Keratinocyte (primary cell): Measurements from ENCODE around the gene BNIP3. TPM values are rescaled to one million over a fixed set of nuclear protein-coding genes. Genes with fewer than 3 reads are reported as not detected.

Experiments
- DNase-seq: peaks from one replicate; pipeline ENCODE4 v3.0.0-alpha.2; 2011; ENCODE audit warnings: low read depth, missing footprints, low spot score
- FAIRE-seq: peaks from 2 replicates; lab custom pipeline; 2011; peaks lifted over from hg19 to GRCh38; lab: Jason Lieb, UNC
- H2AFZ ChIP-seq: 2 replicates; pipeline ENCODE4 v1.6.0; 2012; ENCODE audit warnings: low read length, control low read depth, inconsistent platforms; ENCODE audit not compliant: control insufficient read depth
- H3K27ac ChIP-seq: 2 replicates; pipeline ENCODE4 v1.5.1; 2011; ENCODE audit warnings: low read length; ENCODE audit not compliant: control insufficient read depth, insufficient read depth
- H3K27me3 ChIP-seq: 3 replicates; pipeline ENCODE4 v1.6.0; 2011; ENCODE audit warnings: low read length; ENCODE audit not compliant: control insufficient read depth, insufficient read depth; ENCODE audit errors: extremely low read depth
- H3K36me3 ChIP-seq, 2 experiments: 2 replicates in 1 of 2; 3 replicates in 1 of 2; pipeline ENCODE4 v1.5.1; 2011; ENCODE audit warnings: low read length in 2 of 2, mild to moderate bottlenecking in 1 of 2; ENCODE audit not compliant: control insufficient read depth in 2 of 2, insufficient read depth in 2 of 2; ENCODE audit errors: extremely low read depth in 1 of 2
- H3K4me1 ChIP-seq: 3 replicates; pipeline ENCODE4 v1.5.1; 2011; ENCODE audit warnings: low read length; ENCODE audit not compliant: control insufficient read depth, insufficient read depth; ENCODE audit errors: extremely low read depth
- H3K4me2 ChIP-seq: 3 replicates; pipeline ENCODE4 v1.6.0; 2011; ENCODE audit warnings: low read depth, low read length; ENCODE audit not compliant: control insufficient read depth, insufficient read depth; ENCODE audit errors: extremely low read depth
- H3K4me3 ChIP-seq, 3 experiments: fragments of 200-600 bp in 1 of 3; sonication (generic) in 1 of 3; 2 replicates in 2 of 3; 3 replicates in 1 of 3; pipeline ENCODE4 v1.5.1; 2011 to 2016; ENCODE audit warnings: low read length in 3 of 3, mild to moderate bottlenecking in 3 of 3, control low read depth in 2 of 3, inconsistent platforms in 1 of 3, low read depth in 1 of 3, mixed read lengths in 1 of 3, mixed run types in 1 of 3, moderate library complexity in 1 of 3; ENCODE audit not compliant: control insufficient read depth in 2 of 3, insufficient read depth in 2 of 3; ENCODE audit errors: extremely low read depth in 1 of 3
- H3K79me2 ChIP-seq: 2 replicates; pipeline ENCODE4 v1.6.0; 2012; ENCODE audit warnings: low read length; ENCODE audit not compliant: control insufficient read depth, insufficient read depth
- H3K9ac ChIP-seq: 3 replicates; pipeline ENCODE4 v1.6.0; 2011; ENCODE audit warnings: low read length; ENCODE audit not compliant: control insufficient read depth, insufficient read depth; ENCODE audit errors: extremely low read depth
- H3K9me1 ChIP-seq: 3 replicates; pipeline ENCODE4 v1.6.0; 2011; ENCODE audit warnings: low read length; ENCODE audit not compliant: control insufficient read depth, insufficient read depth; ENCODE audit errors: extremely low read depth
- H3K9me3 ChIP-seq: 2 replicates; pipeline ENCODE4 v1.5.1; 2012; ENCODE audit warnings: low read depth, low read length; ENCODE audit not compliant: control insufficient read depth
- H4K20me1 ChIP-seq: 3 replicates; pipeline ENCODE4 v1.6.0; 2011; ENCODE audit warnings: low read length; ENCODE audit not compliant: control insufficient read depth, insufficient read depth; ENCODE audit errors: extremely low read depth
- EZH2 ChIP-seq: IDR thresholded peaks from one replicate; pipeline ENCODE4 v1.6.1; 2012; ENCODE audit warnings: inconsistent platforms, mild to moderate bottlenecking, low read length, moderate library complexity
- dilution Hi-C: fragments of 300-500 bp; cut with MboI; formaldehyde crosslinking; loops from one replicate; pipeline ENCODE4 v1.7.0; 2020; ENCODE audit warnings: low sequenced_read_pairs; ENCODE audit not compliant: extremely low pct_ligation_motif_present
- polyA plus RNA-seq, 5 experiments: library from polyadenylated mRNA; depleted of rRNA in 3 of 5; stranded (reverse) in 3 of 5; stranded (forward) in 1 of 5; unstranded in 1 of 5; fragments of >200 nt; gene quantifications; 1 replicate in 1 of 5; 2 replicates in 3 of 5; 3 replicates in 1 of 5; pipeline versions ENCODE4 v1.2.1 to v1.2.3, GENCODE V29; 2011 to 2012; ENCODE audit warnings: missing spikeins in 2 of 5, low read depth in 1 of 5, low replicate concordance in 1 of 5
- TF ChIP-seq, protein P1 (sequence below), 3 experiments: IDR thresholded peaks in 1 of 3; conservative IDR thresholded peaks in 1 of 3; optimal IDR thresholded peaks in 1 of 3; 2 replicates in 2 of 3; 3 replicates in 1 of 3; pipeline versions ENCODE3 to v1.5.1; 2011; ENCODE audit warnings: low read length in 3 of 3, mild to moderate bottlenecking in 3 of 3, moderate library complexity in 2 of 3, control low read depth in 1 of 3, inconsistent platforms in 1 of 3; ENCODE audit not compliant: insufficient read depth in 2 of 3; ENCODE audit errors: extremely low read depth in 1 of 3

Gene BNIP3
- polyA plus RNA-seq, 1 donor (not counting 4 experiments of a cell fraction or from before 2014, with no cell fraction given), result 77.9 TPM

DNA sequence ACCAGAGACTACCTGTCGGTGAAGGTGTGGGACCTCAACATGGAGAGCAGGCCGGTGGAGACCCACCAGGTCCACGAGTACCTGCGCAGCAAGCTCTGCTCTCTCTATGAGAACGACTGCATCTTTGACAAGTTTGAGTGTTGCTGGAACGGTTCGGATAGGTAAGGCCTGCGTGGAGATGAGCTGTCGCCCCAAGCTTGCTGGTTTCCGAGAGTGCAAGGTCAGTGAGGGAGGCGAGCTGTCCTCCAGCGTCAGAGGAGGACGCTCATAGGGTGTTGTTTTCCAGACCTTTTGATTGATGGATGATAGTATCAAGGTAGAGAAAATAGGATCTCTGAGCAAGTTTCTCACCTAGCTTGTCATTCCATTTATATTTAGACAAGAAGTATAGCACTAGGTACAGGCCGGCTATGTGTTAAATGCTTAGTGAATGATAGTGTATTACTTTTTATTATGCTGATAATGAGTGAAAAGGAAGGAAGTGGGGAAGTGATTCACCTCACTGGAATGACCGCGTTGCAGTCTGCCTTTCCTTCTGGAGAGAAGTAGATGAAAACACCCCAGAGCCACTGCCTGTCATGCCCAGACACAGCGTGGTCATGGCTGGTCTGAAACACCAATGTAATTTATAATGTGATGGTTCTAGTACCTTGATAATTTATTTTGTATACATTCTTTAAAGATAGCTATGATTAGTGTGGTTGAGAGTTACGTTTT, 33.9 kb downstream of the BNIP3 start:
- peak; percentile 45 for DNase-seq
- peak overlapping the region; percentile 40 for H3K4me2 ChIP-seq
- peak overlapping the region; percentile 32 for H3K27ac ChIP-seq

DNA sequence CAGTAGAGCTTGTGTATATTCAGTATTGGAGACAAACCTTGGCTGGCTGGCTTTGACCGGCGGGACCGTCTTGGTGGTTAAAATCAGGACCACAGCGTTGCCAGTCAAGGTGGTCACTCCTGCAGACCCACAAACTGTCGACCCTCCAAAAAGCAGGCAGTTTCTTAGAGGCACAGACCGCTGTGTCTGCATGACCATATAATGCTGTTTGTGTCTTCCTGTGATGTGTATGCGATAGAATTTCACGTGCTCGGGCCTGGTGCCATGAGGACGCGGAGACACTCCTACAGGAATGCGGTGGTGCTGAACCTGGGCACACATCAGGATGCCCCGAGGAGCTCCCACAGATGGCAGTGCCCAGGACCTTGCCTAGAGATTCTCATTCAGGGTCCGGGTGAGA, 34.8 kb downstream of the BNIP3 start:
- Histone ChIP-seq H3K4me2 (peak overlapping the region; percentile 13), H3K9me3 (no peaks in the 10 kb centered on the region), H3K79me2 (peaks cover 21% of the 10 kb centered on the region), H3K27me3 (no peaks in the 10 kb centered on the region), H3K4me3 (no peak overlapping the region), H3K9me1 (peaks cover 6% of the 10 kb centered on the region), H2AFZ (no peak overlapping the region), H3K36me3 (peaks cover 20 to 46% of the 10 kb centered on the region in 2 experiments), H3K27ac (peak overlapping the region; percentile 19), H3K9ac (no peak overlapping the region), H3K4me1 (peaks cover 39% of the 10 kb centered on the region), H4K20me1 (no peaks in the 10 kb centered on the region)
- dilution Hi-C loops, result no loop called here
- FAIRE-seq (no peak), DNase-seq (no peak)
- no peak for TF ChIP-seq EZH2

More for the DNA sequence above, 33.9 kb downstream of the BNIP3 start:
- TF ChIP-seq EZH2, result no peak
- TF ChIP-seq, protein P1, sequence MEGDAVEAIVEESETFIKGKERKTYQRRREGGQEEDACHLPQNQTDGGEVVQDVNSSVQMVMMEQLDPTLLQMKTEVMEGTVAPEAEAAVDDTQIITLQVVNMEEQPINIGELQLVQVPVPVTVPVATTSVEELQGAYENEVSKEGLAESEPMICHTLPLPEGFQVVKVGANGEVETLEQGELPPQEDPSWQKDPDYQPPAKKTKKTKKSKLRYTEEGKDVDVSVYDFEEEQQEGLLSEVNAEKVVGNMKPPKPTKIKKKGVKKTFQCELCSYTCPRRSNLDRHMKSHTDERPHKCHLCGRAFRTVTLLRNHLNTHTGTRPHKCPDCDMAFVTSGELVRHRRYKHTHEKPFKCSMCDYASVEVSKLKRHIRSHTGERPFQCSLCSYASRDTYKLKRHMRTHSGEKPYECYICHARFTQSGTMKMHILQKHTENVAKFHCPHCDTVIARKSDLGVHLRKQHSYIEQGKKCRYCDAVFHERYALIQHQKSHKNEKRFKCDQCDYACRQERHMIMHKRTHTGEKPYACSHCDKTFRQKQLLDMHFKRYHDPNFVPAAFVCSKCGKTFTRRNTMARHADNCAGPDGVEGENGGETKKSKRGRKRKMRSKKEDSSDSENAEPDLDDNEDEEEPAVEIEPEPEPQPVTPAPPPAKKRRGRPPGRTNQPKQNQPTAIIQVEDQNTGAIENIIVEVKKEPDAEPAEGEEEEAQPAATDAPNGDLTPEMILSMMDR (optimal IDR thresholded peaks at IDR 0.05 in 1 of 3, IDR thresholded peaks at IDR 0.05 in 1 of 3, conservative IDR thresholded peaks at IDR 0.05 in 1 of 3; ENCODE audit: extremely low read depth in 1 of 3, insufficient read depth in 2 of 3, low read length in 3 of 3), result no peak
- Histone ChIP-seq H3K4me3 (peak overlapping the region in 1 of 3 experiments; percentile 3), H3K9me3 (no peaks in the 10 kb centered on the region), H3K27me3 (no peaks in the 10 kb centered on the region), H3K4me1 (peaks cover 39% of the 10 kb centered on the region), H4K20me1 (no peaks in the 10 kb centered on the region), H3K36me3 (peaks cover 21 to 46% of the 10 kb centered on the region in 2 experiments), H3K9me1 (peaks cover 6% of the 10 kb centered on the region), H3K79me2 (peaks cover 21% of the 10 kb centered on the region), H3K9ac (no peak overlapping the region), H2AFZ (no peak overlapping the region)
- dilution Hi-C loops, result no loop called here
- FAIRE-seq, result peak; percentile 95
